ENCODE data around the gene ABHD3. TPM values are rescaled to one million over a fixed set of nuclear protein-coding genes. Genes with fewer than 3 reads are reported as not detected.
"Not testable (repeated sequence)": the region's sequence is repeated elsewhere in the genome, so short reads cannot be mapped to it uniquely, and the experiment has no call there.

ABHD3 gene
- total RNA-seq, 1 donor from 2014 or later, result 15.4 TPM

DNA sequence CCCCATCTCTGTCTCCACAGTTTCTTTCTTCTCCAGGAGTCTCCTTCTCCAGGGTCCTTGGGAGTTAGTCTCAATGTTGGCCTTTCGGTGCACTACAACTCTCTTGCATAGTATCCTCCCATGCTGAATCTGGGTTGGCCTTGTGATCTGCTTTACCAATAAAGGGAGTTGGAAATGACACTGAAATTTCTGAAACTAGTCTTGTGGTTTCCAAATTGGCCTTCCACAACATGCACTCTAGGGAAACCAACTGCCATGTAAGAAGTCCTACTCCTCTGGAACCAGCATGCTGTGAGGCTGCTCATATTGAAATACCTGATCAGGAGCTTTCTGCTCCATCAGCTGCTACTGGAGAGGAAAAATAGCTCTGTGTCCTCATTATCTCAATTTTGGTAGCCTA is 9.9 kb upstream of the ABHD3 start:
- DNase-seq (ENCODE audit: low spot score) (no peak), ATAC-seq (no peak)
- intact Hi-C loops (cut with DNase I), result no loop called here

DNA sequence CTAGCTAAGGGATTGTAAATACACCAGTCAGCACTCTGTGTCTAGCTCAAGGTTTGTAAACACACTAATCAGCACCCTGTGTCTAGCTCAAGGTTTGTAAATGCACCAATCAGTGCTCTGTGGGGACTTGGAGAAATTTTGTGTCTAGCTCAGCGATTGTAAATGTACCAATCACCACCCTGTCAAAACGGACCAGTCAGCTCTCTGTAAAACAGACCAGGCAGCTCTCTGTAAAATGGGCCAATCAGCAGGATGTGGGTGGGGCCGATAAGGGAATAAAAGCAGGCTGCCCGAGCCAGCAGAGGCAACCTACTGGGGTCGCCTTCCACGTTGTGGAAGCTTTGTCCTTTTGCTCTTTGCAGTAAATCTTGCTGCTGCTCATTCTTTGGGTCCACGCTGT is 2.6 kb upstream of the ABHD3 start:
- ATAC-seq; intact Hi-C loops (cut with DNase I): not testable (repeated sequence)

DNA sequence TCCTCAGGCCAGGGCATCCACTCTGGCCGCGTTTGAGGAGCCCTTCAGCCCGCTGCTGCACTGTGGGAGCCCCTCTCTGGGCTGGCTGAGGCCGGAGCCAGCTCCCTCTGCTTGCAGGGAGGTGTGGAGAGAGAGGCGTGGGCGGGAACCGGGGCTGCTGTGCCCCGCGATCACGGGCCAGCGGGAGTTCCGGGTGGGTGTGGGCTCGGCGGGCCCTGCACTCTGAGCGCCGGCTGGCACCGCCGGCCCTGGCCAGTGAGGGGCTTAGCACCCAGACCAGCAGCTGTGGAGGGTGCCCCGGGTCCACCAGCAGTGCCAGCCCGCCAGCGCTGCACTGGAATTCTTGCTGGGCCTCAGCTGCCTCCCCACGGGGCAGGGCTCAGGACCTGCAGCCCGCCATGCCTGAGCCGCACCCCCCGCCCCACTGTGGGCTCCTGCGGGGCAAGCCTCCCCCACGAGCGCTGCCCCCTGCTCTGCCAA is 1.9 kb upstream of the ABHD3 start:
- intact Hi-C loops (cut with DNase I), result no loop called here
- no peak for DNase-seq (ENCODE audit: low spot score)
- no peak for ATAC-seq

More for the DNA sequence above, 2.6 kb upstream of the ABHD3 start:
- DNase-seq (ENCODE audit: low spot score), result not testable (repeated sequence)

DNA sequence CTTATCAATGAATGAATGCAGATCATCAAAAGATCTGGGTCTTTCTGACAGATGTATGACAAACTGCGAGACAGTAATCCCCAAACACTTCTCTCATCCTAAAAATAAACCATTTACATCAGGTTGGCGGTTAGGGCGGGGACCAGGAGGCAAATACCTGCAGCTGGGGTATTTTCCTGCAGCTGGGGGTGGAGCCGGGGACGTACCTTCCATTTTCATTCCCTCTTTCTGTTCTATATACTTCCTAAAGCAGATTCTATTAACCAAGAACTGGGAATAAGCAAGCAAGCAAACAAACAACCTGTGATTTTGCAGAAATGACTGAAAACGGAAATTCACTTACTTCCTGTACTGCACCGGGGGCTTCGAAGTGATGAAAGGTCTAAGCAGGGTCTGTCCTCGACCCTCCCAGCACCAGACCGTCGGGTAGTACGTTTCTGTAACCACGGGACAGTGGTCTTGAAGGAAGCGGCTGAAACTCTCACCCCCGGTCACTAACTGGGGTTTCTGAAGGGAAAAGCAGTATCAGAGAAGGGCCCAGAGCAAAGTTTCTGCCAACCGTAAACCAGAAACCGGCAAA is 1.2 kb downstream of the ABHD3 start:
- intact Hi-C loops (cut with DNase I), result no loop called here
- DNase-seq (ENCODE audit: low spot score) (peak; percentile 76), ATAC-seq (peak; percentile 8)

DNA sequence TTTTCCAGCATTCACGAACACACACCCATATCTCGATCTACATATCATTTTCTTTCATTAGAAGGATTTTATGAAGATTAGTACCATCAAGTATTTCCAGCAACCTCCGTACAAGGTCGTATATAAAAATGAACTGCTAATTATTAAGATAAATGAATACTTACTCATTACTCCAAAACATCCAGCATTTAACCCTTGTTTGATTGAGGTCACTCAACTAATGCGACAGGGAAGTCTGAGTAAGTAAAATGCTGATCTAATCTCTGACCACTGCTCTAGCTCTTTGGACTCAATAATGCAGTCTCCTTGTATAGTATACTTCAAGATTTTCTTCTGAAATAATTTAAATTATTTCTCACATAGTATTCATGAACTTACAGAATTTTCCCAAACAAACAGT is 2.0 kb downstream of the ABHD3 start:
- intact Hi-C loops (cut with DNase I), result no loop called here
- no peak for ATAC-seq
- no peak for DNase-seq (ENCODE audit: low spot score)

DNA sequence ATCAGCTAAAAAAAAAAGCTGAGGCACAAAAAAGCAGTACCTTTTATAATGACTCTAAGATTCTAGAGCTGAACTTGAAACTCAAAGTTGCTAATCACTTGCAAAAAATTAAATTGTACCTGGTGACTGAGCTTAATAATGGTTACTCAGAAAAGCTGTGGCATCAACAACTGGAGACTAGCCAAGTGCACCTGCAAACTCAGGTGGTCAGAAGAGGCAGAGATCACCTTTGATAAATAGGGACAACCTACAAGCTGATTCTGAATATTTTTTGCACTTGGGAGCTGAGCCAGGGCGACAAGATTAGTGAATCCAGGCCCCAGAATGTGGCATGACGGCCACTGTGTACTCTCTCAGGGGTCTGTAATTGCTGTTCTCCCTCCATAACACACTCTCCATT is 3.0 kb downstream of the ABHD3 start:
- no peak for ATAC-seq
- intact Hi-C loops (cut with DNase I), result no loop called here
- no peak for DNase-seq (ENCODE audit: low spot score)

DNA sequence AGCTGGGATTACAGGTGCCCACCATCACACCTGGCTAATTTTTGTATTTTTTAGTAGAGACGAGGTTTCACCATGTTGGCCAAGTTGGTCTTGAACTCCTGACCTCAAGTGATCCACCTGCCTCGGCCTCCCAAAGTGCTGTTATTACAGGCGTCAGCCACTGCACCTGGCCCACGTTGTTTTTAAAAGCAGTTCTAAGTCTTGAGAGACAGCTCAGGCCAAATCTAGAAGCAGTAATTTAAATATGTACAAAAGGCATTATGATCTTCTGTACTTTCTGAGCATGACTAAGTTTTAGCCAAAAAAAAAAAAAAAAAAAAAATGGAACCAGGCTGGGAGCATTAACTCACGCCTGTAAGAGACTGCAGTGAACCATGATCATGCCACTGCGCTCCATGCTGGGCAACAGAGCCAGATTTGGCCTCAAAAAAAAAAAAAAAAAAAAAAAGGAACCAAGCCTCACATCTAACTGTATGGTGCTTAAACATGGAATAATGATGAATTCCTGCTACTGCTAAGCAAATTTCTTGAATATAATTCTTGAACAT is 4.0 kb downstream of the ABHD3 start:
- ATAC-seq (no peak), DNase-seq (ENCODE audit: low spot score) (no peak)
- intact Hi-C loops (cut with DNase I), result no loop called here

DNA sequence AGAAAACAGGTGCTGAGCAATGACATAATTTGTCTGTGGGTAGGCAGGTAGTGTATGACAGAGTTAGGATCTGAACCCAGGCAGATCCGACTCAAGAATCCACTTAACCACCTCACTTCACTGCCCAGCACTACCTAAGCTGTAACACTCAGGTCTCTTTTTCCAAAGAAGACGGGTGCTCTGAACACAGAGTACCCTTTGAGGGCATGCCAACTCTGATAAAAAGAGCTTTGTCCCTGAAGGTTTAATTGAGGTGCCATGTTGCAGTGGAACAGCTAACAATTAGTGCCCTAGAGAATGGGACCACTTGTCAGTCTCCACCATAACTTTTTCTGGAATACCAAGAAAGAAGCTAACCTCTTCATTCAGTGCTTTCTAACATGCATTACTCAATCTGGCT is 11.3 kb downstream of the ABHD3 start:
- intact Hi-C loops (cut with DNase I), result no loop called here
- no peak for ATAC-seq
- DNase-seq (ENCODE audit: low spot score), result no peak

DNA sequence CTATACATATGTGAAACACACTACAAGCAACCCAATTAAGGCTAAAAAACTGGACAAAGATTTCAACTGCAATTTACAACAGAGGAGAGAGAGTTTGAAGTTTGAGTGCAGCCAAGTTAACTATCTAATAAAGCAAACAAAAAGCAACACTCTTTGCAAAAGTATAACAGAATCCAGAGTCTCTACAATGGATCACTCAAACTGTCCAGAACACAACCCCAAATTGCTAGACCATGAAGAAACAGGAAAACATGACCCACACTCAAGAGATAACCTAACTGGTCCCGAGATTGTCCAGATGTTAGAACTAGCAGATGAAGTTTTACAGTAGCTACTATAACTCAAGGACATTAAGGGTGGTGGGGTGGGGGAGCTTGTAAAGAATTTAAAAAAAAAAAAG is 14.8 kb downstream of the ABHD3 start:
- intact Hi-C loops (cut with DNase I), result no loop called here
- DNase-seq (ENCODE audit: low spot score) (no peak), ATAC-seq (no peak)

DNA sequence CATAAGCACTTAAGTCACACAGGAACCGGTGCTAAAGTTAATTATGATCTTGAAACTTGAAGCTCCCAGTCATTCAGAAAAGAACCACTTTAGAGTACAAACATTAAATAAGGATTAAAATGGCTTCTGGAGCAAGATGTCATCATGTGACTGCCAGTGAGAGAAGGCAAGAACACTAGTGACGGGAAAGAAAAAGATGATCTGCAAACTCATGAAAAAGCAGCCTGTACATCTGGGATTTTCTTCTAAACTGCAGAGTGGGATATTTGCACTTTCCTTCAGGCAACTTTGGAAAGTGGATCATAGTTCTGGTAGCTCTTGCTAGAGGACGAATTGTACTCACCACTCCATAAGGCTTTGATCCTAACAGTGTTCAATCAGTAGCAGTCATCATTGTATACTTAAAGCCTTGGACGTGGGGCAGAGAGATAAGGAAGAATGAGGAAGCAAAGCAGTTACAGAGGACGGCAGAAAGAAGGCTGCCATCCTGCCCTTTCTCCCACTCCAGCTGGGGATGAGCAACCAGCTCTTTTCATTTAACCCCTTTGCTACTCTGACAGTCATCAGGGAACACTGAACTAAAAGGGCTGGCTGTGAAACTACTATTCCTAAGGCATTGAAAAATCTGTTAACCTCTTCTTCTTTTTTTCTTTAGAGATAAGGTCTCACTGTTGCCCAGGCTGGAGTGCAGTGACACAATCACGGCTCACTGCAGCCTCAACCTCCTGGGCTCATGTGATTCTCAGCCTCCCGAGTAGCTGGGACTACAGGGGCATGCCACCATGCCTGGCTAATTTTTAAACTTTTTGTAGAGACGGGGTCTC is 18.1 kb downstream of the ABHD3 start:
- DNase-seq (ENCODE audit: low spot score) (no peak), ATAC-seq (peak; percentile 56)
- intact Hi-C loops (cut with DNase I), result no loop called here

DNA sequence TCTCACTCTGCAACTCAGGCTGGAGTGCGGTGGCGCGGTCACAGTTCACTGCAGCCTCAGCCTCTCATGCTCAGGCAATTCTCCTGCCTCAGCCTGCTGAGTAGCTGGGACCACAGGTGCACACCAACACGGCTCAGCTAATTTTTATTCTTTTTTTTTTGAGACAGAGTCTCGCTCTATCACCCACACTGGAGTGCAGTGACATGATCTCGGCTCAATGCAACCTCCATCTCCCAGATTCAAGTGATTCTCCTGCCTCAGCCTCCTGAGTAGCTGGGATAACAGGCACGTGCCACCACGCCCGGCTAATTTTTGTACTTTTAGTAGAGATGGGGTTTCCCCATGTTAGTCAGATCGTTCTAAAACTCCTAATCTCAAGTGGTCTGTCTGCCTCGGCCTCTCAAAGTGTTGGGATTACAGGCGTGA is 19.0 kb downstream of the ABHD3 start:
- intact Hi-C loops (cut with DNase I); ATAC-seq; DNase-seq (ENCODE audit: low spot score): not testable (repeated sequence)

DNA sequence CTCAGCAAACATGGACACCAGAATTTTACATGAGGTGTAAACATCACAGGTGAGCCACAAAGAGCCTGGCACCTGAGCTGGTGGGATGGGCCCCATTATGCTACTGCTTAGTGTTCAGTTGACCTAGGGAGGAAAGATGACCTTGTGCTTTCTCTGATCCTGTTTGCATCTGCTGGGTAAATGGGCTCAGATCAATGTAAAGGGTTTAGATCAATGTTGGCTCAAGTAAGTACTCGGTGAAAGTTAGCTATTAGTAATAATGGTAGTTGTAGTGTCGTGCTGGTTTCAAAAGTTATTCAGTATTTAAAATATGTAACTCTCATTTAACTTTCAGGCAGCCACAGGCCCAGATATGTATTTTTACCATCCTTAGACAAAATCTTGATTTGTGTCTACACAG is 19.8 kb downstream of the ABHD3 start:
- intact Hi-C loops (cut with DNase I), result no loop called here
- DNase-seq (ENCODE audit: low spot score) (no peak), ATAC-seq (no peak)

DNA sequence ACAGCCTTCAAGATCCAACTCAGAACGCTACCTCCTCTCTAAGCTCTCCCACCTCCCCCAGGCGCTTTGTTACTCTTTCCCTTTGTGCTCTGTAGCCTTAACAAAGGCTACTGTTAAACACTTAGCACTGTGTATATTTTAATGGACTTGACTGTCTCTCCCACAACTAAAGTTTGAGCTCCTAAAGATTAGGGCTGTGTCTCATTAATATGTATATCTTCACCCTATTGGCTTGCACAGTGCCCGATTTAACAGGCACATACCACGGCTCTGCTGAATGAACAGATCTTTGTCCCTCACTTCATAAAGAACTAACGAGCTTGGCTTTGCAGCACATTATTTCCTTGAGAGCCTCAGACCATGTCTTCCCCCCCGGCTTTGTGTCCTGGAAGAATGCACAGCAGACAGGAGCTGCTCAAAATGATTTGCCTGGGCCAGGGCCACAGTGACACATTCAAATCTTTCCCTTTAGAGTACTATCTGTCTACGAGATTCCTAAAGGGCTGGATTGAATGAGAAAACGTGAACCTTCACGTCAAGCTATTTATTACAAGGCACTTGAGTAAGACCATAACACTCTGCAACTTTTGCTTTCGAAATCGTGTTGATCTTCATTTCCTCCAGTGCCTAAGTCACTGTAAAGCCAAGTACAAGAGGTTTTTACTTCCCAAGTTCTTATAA is 22.1 kb downstream of the ABHD3 start:
- no peak for DNase-seq (ENCODE audit: low spot score)
- ATAC-seq, result peak; percentile 84
- intact Hi-C loops (cut with DNase I), result no loop called here

DNA sequence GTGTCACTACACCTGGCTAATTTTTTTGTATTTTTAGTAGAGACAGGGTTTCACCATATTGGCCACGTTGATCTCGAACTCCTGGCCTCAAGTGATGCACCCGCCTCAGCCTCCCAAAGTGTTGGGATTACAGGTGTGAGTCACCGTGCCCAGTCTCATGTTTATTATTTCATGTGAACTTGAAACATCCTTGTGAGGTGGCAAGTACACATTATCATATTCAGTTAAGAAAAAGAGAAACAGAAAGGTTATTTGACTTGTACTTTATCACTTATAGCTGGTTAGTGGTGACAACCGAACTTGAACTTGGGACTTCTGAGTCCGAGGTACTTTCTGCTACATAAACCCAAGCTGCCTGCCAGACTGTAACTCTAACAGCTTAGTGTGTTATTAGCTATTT is 24.4 kb downstream of the ABHD3 start:
- DNase-seq (ENCODE audit: low spot score) (no peak), ATAC-seq (no peak)
- intact Hi-C loops (cut with DNase I), result no loop called here

DNA sequence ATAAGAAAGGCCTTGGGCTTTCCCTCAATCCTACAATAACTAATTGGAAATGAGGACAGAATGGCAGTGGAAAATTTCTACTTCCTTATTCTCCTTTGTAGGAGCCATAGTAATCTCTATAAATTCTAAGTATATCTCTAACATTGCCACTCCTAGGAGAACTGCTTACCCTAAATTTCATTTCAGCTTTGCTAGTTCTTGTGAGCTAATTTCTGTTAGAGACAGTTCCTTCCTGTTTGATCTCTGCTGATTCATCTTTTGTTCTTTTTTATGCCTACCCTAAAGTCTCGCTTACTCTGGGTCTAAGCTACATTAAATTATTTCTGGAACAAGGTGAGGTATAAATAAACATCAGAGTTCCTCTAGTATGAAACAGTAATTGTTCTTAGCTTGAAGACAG is 25.7 kb downstream of the ABHD3 start:
- DNase-seq (ENCODE audit: low spot score), result no peak
- intact Hi-C loops (cut with DNase I), result no loop called here
- ATAC-seq, result no peak

DNA sequence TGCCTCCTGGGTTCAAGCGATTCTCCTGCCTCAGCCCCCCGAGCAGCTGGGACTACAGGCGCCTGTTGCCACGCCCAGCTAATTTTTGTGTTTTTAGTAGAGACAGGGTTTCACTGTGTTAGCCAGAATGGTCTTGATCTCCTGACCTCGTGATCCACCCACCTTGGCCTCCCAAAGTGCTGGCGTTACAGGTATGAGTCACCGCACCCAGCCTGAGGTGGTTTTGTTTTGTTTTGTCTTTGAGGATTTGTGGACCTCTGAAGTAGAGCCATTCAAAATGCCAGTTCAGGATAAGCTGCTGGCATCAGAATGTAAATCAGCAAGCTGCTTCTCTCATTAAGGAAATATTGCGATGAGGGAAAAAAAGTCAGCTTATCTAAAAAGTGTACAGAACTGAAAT is 29.2 kb downstream of the ABHD3 start:
- intact Hi-C loops (cut with DNase I); DNase-seq (ENCODE audit: low spot score); ATAC-seq: not testable (repeated sequence)

DNA sequence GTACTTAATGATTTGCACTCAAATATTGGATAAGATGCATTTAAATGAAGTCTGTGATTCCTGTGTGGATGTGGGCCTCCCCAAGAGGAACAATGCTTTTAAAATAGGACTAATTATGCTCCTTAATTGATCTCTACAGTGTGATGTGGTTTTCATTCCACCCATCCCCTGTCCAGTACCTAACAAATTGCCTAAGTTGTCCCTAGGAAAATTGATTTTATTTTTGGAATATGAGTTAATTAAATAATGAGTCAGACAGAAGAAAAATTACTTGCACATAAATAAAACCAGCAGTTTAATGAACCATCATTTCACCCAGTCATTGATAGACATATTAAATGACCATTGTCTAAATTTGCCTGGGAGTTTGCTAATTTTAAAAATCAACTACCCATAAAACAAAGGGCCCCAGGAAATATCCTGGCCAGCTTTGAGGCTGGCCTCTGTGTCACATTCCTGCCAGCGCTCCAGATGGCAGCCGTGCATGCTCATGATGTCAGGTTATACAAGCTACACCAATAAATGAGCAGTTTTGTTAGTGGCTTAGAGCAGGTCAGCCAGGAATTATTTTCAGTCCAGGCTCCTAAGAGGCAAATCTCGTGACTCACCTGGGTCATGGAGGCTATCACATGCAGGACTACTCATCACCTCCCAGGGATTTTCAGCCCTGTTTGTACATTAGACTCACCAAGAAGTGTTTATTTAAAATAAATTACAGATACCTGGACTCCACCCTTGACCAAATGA is 31.9 kb downstream of the ABHD3 start:
- ATAC-seq, result no peak
- intact Hi-C loops (cut with DNase I), result no loop called here

DNA sequence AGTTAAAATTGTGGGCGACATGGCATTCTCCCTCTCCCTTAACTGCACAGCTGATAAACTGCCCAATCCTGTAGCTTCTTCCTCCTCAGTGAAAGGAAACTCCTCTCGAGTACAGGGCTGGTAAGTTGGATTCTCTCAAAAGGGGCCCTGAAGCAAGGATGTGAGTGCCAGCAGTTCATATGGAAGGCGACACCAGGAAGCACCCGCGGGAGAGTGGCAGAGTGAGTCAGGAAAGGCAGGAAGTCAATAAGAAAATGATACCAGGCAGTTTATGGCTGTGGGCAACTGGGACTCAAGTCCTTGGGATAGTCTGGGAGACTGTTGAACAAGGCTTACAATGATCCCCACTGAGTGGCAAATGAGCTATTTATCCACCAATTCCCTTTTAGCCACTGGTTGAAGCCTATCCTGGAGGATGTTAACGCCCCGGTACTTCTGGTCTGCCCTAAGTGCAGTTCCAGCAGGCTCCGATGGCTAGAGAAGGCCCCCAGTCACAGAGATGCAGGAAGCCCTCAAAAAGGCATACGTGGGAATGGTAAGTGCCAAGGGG is 34.8 kb downstream of the ABHD3 start:
- DNase-seq (ENCODE audit: low spot score), result no peak
- no peak for ATAC-seq
- intact Hi-C loops (cut with DNase I), result no loop called here

More for the DNA sequence above, 31.9 kb downstream of the ABHD3 start:
- DNase-seq (ENCODE audit: low spot score), result no peak

DNA sequence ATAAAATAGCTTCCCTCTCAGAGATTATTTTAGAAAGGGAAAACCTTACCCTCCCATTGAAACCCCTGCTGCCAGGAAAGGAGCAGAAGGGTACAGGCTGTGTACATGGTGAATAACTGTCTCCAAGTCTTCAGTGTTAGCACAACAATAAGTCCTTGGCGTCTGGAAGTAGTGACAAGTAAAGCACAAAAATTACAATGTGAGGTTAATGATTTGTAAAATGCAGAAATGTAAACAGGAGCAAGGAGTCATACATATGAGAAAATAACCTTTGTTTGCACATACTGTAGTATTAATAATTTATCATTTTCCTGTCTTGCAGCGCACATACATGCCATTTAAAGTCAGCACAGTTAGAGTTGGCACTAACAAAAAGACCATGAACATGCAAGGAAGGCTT is 40.5 kb downstream of the ABHD3 start:
- intact Hi-C loops (cut with DNase I), result no loop called here
- DNase-seq (ENCODE audit: low spot score) (no peak), ATAC-seq (no peak)
